GM18951 (cell line): ENCODE data around the gene DDX49.

Experiments
- POLR2A ChIP-seq: IDR thresholded peaks from 4 replicates; pipeline ENCODE4 v1.6.1; 2011; ENCODE audit warnings: mild to moderate bottlenecking; ENCODE audit not compliant: insufficient read length, insufficient read depth; ENCODE audit errors: extremely low read depth
- in situ Hi-C: fragments of 300-500 bp; cut with MboI; formaldehyde crosslinking; loops from one replicate; pipeline ENCODE4 v1.12.0; 2022; ENCODE audit warnings: low sequenced_read_pairs, mixed read lengths, inconsistent platforms; ENCODE audit not compliant: unreplicated experiment

Gene DDX49

DNA sequence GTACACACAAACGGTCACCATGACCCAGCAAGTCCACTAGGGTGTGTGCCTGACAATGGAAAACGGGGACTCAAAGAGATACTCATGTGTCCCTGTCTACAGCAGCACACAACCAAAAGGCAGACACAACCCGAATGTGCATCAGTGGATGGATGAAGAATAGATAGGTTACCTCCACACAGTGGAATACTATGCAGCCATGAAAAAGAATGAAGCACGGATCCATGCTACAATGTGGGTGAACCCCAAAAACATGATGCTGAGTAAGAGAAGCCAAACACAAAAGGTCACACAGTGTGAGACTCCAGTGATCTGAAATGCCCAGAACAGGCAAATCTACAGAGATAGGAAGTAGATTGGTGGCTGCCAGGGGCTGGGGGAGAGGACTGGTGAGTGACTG is 32.5 kb upstream of the DDX49 start:
- in situ Hi-C loops = no loop called here
- TF ChIP-seq POLR2A = no peak

DNA sequence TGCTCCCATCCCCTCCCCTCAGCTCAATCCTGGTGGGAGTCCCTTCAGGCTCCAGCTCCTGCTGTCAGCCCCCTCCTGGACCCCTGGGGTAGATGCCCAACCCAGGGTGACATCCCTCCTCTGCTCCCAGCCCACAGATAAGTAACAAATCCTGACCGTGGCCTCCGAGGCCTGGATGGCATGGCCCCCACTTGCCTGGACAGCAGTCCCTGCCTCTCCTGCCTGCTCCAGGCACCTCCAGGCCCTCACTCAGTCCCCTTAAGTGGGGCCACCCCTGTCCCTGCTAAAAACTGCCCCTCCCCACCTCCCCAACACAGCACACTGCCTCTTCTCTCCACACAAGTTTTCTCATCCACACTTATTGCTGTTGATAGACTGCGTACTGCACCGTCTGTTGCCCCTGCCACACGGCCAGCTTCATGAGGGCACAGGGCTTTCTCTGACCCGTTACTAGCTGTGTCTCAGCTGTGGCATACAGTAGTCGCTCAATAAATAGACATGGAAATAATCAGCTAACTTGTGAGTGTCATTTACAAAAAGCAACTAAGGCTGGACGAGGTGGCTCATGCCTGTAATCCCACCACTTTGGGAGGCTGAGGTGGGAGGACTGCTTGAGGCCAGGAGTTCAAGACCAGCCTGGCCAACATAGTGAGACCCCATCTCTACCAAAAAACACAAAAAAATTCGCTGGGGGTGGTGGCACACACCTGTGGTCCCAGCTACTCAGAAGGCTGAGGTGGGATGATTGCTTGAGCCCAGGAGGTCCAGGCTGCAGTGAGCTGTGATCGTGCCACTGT is 29.4 kb upstream of the DDX49 start:
- in situ Hi-C loops = no loop called here
- TF ChIP-seq POLR2A = no peak

DNA sequence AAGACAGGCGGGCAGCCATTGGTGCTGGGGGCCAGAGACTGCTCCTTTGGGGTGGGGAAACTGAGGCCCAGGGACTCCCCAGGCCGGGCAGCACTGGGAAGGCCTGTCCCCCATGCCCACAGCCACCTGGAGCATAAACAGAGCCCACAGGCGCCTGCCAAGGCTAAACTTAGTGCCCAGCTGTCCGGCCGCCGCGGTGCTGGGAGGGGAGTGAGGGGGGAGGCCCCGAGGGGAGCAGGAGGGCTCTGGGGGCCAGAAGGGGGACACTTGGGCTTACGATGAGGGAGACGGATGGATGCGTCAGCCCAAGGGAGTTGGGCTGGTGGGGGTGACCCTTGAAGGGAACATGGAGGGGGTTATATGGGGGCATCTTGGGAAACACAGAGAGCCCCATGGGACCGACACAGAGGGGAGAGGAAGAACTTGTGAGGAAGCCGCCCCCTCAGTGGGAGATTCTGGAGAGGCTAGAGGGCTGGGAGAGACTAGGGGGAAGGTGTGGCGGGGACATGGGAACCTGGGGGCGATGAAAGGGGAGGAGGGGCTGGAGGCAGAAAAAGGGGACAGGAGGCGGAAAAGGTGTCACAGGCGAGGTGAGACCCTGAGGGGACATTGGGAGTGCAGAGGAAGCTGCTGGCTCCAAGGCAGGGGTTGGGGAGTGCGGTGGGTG is 25.8 kb upstream of the DDX49 start:
- TF ChIP-seq POLR2A = no peak
- in situ Hi-C loops = no loop called here

DNA sequence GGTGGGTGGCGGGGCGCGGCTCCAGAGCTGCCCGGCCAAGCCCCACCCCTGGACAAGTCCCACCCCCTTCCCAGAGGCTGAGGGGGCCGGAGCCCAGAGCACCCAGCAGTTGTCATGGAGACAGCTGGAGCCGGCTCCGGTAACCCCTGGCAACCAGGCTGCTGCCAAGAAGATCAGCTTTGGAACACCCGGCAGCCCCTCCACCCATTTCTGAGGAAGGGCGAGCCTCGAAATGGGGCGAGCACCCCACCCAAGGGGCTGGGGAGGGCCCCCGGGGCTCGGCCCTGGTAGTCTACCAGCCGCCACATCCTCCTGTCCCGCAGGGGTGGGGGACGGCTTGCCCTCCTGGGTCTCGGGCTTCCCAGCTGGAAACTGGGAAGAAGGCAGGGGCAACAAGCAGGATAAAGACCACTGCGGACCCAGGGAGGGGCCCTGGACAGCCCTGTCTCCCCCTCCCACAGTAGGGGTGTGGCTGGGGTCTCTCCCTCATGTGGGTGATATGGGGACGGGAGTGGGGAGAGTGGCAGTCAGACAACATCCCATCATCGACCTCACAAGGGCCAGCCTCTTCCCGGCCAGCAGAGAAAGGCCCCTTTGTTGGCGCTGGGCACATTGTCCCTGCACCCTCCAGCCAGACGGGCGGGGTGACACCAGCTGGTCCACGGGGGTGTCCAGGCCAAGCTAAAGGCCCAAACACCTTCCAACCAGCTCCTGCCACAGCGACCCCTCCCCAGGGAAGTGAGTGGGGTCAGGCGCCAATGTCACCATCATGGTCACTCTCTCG is 25.1 kb upstream of the DDX49 start:
- in situ Hi-C loops = no loop called here
- TF ChIP-seq POLR2A = no peak

DNA sequence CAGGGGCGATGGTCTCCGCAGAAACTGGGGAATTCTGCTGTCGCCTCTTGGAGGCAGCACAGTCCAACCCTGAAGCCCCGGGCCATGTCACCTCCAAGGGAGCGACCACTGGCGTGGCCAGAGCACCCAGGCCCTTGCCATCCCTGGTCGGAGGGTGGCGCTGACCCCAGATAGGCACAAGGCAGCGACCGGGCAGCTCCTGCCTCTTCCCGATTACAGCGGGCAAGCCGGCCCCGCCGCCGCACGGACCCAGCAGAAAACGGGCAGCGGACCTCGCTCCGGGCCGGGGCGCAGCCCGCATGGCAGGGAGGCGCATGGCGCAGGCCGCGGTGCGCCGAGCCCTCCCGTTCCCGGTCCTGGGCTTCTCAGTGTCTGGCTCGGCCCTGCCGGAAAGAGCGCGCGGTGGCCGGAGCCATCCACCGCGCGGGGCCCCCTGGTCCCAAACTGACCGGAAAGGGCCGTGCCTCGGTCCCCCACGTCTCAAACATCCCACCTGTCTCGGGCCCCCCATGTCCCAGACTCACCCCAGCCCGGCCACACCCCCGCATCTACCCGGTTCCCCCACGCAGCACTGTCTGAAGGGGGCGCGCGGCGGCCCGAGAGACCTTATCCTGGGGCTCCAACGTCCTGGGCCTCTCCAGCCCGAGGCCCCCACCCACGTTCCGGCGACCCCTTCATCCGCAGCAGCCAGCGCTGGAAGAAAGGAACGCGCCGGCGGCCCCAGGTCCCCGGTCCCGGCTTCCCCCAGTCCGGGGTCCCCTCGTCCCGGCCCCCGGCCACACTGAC is 24.3 kb upstream of the DDX49 start:
- TF ChIP-seq POLR2A = no peak
- in situ Hi-C loops = no loop called here

DNA sequence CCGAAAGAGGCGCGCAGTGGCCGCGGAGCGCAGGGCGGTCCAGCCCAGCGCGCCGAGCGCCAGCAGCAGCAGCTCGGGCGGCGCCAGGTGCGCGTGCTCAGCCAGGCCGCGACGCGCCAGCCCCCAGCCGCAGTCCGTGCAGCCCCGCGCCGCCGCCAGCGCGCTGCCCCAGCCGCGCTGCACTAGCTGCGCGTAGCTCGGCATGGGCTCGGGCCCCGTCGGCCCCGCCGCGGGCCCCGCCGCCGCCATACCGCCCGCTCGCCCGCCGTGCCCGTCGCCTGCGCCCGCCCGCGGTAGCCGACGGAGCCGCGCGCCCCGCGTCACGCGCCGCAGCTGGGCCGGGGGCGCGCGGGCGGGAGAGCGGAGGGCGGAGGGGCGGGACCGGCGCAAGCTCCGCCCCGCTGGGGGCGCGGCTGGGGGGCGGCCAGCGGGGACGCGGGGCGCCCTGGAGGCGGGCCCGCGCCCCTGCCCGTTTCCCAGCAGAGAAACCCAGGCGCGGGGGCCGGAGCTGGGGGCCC is 23.6 kb upstream of the DDX49 start, which contains the start of gene CERS1:
CERS1 (minus strand) TSS at position 335 of the 518 bp plus-strand sequence; CDS start at position 249, 86 bp downstream.
- in situ Hi-C loops = no loop called here
- no peak for TF ChIP-seq POLR2A

DNA sequence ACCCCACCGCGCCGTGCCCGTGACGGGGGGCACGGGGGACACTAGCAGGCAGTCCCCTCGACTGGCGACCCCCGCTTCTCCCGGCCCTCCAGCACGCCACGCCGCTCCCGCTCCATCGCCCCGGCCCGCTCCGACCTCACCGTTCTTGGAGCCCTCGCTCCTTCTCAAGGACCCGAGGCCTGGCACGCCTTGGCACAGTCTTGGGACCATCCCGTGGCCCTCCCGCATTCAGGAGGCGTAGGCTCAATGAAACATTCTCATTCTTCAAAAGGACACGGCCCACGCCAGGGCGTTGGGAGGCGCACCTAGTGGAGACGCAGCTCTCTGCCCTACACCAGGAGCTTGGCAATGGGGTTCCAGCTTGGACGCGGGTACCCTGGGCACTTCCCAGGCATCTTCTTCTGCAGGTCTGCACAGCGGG is 23.1 kb upstream of the DDX49 start:
- in situ Hi-C loops = no loop called here

DNA sequence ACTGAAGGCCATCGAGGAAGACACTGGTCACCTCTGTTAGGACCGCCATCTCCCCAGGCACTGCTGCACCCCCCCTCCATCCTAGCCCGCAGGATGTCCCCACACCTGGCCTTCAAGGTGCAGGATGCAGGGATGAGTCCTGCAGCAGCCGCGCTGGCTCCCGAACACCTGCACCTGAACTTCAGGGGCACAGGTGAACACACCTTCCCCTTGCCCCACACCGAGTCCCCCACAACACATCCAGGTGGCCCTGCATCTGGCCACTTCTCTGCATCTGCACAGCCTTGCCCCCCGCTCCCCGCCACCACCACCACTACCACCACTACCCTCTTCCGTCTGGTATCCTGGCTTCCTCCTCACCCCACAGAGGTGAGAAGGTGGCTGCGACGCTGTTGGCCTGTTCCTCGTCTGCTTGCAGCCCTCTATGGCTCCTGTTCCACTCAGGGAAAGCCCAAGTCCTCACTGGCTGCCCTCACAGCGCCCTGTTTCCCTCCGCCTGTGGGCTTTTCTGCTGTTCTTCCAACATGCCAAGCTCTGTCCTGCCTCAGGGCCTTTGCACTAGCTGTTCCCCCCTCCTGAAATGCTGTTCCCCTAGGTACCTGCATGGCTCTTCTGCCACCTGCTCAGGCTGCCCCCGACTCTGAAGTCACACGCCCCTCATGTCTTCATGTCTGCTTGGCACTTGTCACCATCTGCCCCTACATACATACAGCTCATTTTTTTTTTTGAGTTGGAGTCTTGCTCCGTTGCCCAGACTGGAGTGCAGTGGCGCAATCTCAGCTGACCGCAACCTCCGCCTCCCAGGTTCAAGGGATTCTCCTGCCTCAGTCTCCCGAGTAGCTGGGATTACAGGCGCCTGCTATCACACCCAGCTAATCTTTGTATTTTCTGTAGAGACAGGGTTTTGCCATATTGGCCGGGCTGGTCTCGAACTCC is 22.2 kb upstream of the DDX49 start:
- TF ChIP-seq POLR2A = no peak
- in situ Hi-C loops = no loop called here

More for the DNA sequence above, 23.1 kb upstream of the DDX49 start:
- TF ChIP-seq POLR2A = no peak

DNA sequence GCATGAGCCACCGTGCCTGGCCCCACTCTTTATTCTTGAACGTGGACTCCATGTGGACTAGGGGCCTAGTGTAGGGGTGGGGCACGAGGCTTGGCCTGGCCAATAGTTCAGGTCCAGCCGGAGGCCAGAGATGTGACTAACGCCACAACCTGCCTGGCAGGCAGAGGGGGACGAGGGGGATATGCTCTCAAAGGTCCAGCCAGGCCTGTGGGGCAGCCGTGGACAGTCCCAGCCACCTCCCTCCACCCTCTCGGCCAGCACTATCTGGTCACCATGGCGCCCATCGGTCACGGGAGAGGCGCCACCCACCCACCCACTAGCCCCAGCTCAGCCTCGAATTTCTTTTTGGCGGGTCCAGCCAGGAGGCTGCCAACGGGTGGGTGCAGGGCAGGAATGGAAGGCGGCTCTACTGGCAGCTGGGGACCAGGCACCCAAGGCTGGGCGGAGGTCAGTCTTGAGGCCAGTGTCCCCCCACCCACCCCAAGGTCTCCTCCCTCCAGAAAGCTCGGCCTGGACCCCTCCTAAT is 21.4 kb upstream of the DDX49 start:
- TF ChIP-seq POLR2A = no peak
- in situ Hi-C loops = no loop called here

DNA sequence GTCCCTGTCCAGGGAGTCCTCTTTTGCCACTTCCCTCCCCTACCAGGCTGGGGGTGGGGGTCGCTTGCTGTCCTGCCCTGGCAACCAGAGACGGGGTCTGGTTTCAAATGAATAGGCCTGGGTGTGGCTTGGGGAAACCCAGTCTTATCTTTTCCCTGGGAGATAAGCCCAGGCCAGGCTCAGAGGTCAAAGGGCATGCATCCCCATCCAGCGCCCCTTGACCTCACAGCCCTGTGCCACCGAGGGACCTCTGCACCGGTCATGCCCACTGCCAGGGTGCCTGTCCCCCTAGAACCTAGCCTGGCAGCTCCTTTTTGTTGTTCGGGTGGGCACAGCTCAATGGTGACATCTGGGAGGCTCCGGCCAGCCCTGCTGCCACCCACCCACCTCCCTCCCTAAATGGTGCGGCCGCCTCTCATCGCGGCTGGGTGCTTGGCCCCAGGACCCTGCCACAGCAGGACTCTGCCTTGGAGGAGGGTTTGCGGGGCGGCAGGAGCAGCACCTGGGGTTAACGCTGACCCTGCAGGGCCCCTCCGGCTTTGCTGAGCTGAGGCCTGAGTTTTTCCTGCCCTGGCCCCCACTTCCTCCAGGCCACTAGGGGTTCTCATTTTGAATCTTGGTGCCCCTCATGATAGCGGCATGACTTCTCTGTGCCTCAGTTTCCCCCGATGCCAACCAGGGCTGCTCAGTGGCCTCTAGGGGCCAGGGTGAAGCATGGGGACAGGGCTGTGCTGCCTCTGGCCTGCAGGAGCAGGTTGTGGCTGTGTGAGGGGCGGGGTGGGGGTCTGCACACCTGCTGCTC is 20.7 kb upstream of the DDX49 start:
- in situ Hi-C loops = no loop called here
- TF ChIP-seq POLR2A = no peak
